K562 (cell line): ENCODE measurements around the gene GSTO2. TPM values are rescaled to one million over a fixed set of nuclear protein-coding genes. Genes with fewer than 3 reads are reported as not detected.

Experiments used
- CUX1 ChIP-seq: fragments of 200-800 bp; sonication (Bioruptor generic); IDR thresholded peaks from 2 replicates; pipeline ENCODE4 v1.6.1; 2016; ENCODE audit warnings: missing genetic modification characterization, missing compliant biosample characterization
- DDX20 ChIP-seq: fragments of 450-650 bp; IDR thresholded peaks from 2 replicates; pipeline ENCODE4 v1.6.1; 2016; ENCODE audit warnings: missing genetic modification characterization, low read depth, mild to moderate bottlenecking, missing compliant biosample characterization, moderate library complexity
- ELF2 ChIP-seq: fragments of 250-450 bp; sonication (Bioruptor Pico); IDR thresholded peaks from 2 replicates; pipeline ENCODE4 v1.5.0; 2021; ENCODE audit warnings: mild to moderate bottlenecking
- HCFC1 ChIP-seq: IDR thresholded peaks from 2 replicates; pipeline ENCODE4 v1.6.1; 2012; ENCODE audit warnings: low read depth, low read length, improper control_type of control experiment
- MAZ ChIP-seq, 2 experiments: fragments of 450-650 bp in 1 of 2; sonication (generic) in 1 of 2; formaldehyde crosslinking; IDR thresholded peaks in 1 of 2; conservative IDR thresholded peaks in 1 of 2; 2 replicates each; pipeline versions ENCODE4 v1.4.0 to v1.5.0; 2020; ENCODE audit warnings: mild to moderate bottlenecking in 1 of 2, missing genetic modification reagents in 1 of 2
- NCOA6 ChIP-seq: fragments of 450-650 bp; IDR thresholded peaks from 2 replicates; pipeline ENCODE4 v1.6.1; 2017; ENCODE audit warnings: mild to moderate bottlenecking
- PPARD ChIP-seq: fragments of 250-450 bp; sonication (Bioruptor Pico); IDR thresholded peaks from 2 replicates; pipeline ENCODE4 v1.8.0; 2022; ENCODE audit warnings: inconsistent platforms, mild to moderate bottlenecking, moderate library complexity
- PTTG1 ChIP-seq: fragments of 450-650 bp; IDR thresholded peaks from 2 replicates; pipeline ENCODE4 v1.6.1; 2016; ENCODE audit warnings: low read depth, mild to moderate bottlenecking, missing genetic modification characterization, missing compliant biosample characterization
- STAT6 ChIP-seq: sonication (generic); formaldehyde crosslinking; IDR thresholded peaks from 2 replicates; pipeline ENCODE4 v1.8.1; 2023; ENCODE audit warnings: mild to moderate bottlenecking, missing genetic modification reagents
- TFAP4 ChIP-seq: sonication (generic); formaldehyde crosslinking; IDR thresholded peaks from 2 replicates; pipeline ENCODE4 v1.8.0; 2022; ENCODE audit warnings: missing genetic modification reagents, mild to moderate bottlenecking, moderate library complexity, borderline replicate concordance
- USF1 ChIP-seq: sonication (generic); formaldehyde crosslinking; IDR thresholded peaks from 2 replicates; pipeline ENCODE4 v1.9.0; 2022; ENCODE audit warnings: mild to moderate bottlenecking, missing genetic modification reagents
- XRCC3 ChIP-seq: fragments of 450-650 bp; IDR thresholded peaks from 2 replicates; pipeline ENCODE4 v1.6.1; 2017; ENCODE audit warnings: mild to moderate bottlenecking, moderate library complexity
- ZEB2 ChIP-seq: fragments of 450-650 bp; IDR thresholded peaks from 2 replicates; pipeline ENCODE4 v1.6.1; 2016
- polyA plus RNA-seq, 8 experiments: library from polyadenylated mRNA; depleted of rRNA in 4 of 8; stranded (reverse) in 5 of 8; unstranded in 3 of 8; fragments of >200 nt; fragmentation: Nextera tagmentation in 2 of 8; fragmentation: Illumina TruSeq in 1 of 8; extraction: Ambion mirVana in 2 of 8; extraction: Trizol in 1 of 8; gene quantifications; 2 replicates each; pipeline versions ENCODE4 v1.2.1 to v1.2.3, GENCODE V29; 2011 to 2014; ENCODE audit warnings: inconsistent platforms in 1 of 8, missing spikeins in 1 of 8
- total RNA-seq, 7 experiments: library from RNA; depleted of rRNA in 6 of 7; stranded (reverse); fragments of >200 nt in 6 of 7; fragmentation: Illumina TruSeq in 2 of 7; extraction: Trizol in 2 of 7; gene quantifications; 2 replicates each; pipeline versions ENCODE4 v1.2.1 to v1.2.3, GENCODE V29; 2011 to 2021; ENCODE audit warnings: low replicate concordance in 1 of 7
- TF ChIP-seq, protein P1 (sequence below): fragments of 450-650 bp; IDR thresholded peaks from 2 replicates; pipeline ENCODE4 v1.6.1; 2017; ENCODE audit warnings: antibody characterized with exemption, mild to moderate bottlenecking

The GSTO2 gene
- total and polyA plus RNA-seq, 9 of the 15 experiments (the other 6 are each of a cell fraction or from before 2014, with no cell fraction given) = 0.18 to 1.8 (median 0.90) TPM

DNA sequence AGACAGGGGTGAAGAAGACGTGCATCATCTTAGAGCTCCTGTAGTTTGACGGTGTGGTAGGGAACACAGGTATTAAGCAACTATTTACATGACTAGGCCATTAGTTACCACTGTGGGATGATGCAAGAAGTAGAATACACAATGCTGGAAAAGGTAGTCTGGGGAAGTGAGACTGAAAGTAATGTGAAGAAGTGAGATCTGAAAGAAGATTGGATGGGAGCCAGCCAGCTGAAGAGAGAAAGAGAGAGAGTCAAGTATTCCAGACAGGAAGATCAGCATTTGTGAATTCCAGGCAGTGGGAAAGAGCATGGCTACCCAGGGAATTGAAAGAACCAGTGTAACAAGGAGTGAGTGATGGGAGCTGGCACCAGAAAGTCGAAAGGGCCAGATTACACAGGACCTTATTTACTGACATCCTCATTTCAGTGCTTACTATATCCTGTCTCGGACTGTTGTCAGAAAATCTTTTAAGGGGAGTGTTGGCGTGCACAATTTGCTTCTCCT is 80.7 kb downstream of the GSTO2 start (continued):
- TF ChIP-seq PTTG1 (no peak), USF1 (CRISPR knock-in tag) (no peak), ZEB2 (peak; percentile 78), HCFC1 (no peak), STAT6 (CRISPR knock-in tag) (no peak), DDX20 (tag) (no peak), MAZ (CRISPR knock-in tag; conservative IDR thresholded peaks at IDR 0.05 in 1 of 2, IDR thresholded peaks at IDR 0.05 in 1 of 2) (no peak), NCOA6 (no peak), ELF2 (CRISPR knock-in tag) (no peak), TFAP4 (CRISPR knock-in tag) (no peak), CUX1 (CRISPR knock-in tag) (no peak), XRCC3 (no peak), PPARD (CRISPR knock-in tag) (no peak)
- TF ChIP-seq, protein P1, sequence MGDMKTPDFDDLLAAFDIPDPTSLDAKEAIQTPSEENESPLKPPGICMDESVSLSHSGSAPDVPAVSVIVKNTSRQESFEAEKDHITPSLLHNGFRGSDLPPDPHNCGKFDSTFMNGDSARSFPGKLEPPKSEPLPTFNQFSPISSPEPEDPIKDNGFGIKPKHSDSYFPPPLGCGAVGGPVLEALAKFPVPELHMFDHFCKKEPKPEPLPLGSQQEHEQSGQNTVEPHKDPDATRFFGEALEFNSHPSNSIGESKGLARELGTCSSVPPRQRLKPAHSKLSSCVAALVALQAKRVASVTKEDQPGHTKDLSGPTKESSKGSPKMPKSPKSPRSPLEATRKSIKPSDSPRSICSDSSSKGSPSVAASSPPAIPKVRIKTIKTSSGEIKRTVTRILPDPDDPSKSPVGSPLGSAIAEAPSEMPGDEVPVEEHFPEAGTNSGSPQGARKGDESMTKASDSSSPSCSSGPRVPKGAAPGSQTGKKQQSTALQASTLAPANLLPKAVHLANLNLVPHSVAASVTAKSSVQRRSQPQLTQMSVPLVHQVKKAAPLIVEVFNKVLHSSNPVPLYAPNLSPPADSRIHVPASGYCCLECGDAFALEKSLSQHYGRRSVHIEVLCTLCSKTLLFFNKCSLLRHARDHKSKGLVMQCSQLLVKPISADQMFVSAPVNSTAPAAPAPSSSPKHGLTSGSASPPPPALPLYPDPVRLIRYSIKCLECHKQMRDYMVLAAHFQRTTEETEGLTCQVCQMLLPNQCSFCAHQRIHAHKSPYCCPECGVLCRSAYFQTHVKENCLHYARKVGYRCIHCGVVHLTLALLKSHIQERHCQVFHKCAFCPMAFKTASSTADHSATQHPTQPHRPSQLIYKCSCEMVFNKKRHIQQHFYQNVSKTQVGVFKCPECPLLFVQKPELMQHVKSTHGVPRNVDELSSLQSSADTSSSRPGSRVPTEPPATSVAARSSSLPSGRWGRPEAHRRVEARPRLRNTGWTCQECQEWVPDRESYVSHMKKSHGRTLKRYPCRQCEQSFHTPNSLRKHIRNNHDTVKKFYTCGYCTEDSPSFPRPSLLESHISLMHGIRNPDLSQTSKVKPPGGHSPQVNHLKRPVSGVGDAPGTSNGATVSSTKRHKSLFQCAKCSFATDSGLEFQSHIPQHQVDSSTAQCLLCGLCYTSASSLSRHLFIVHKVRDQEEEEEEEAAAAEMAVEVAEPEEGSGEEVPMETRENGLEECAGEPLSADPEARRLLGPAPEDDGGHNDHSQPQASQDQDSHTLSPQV = 0 out of 2 replicates have a peak, but pooled peaks have one; percentile 42
